Measurements from ENCODE around the gene TMEM39B.

DNA sequence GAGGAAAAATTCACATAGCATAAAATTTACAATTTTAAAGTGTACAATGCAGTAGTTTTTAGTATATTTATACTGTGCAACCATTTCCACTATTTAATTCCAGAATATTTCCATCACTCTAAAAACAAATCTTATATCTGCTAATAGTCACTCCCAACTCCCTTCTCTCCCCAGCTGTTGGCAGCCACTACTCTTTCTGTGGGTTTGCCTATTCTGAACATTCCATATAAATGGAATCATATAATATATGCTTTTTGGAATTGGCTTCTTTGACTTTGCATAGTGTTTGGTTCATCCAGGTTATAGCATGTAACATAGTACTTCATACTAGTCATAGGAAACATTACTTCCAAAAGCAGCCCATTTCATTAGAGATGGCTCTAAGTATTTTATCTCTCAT, 25.0 kb upstream of the TMEM39B start:
- TF ChIP-seq POLR2A (IDR thresholded peaks at IDR 0.05), result no peak
- TF ChIP-seq, protein P1, sequence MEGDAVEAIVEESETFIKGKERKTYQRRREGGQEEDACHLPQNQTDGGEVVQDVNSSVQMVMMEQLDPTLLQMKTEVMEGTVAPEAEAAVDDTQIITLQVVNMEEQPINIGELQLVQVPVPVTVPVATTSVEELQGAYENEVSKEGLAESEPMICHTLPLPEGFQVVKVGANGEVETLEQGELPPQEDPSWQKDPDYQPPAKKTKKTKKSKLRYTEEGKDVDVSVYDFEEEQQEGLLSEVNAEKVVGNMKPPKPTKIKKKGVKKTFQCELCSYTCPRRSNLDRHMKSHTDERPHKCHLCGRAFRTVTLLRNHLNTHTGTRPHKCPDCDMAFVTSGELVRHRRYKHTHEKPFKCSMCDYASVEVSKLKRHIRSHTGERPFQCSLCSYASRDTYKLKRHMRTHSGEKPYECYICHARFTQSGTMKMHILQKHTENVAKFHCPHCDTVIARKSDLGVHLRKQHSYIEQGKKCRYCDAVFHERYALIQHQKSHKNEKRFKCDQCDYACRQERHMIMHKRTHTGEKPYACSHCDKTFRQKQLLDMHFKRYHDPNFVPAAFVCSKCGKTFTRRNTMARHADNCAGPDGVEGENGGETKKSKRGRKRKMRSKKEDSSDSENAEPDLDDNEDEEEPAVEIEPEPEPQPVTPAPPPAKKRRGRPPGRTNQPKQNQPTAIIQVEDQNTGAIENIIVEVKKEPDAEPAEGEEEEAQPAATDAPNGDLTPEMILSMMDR (IDR thresholded peaks at IDR 0.05), result no peak

Measured in breast epithelium (tissue), 3 donors.